ENCODE results near the gene PRKACB.

The PRKACB gene

DNA sequence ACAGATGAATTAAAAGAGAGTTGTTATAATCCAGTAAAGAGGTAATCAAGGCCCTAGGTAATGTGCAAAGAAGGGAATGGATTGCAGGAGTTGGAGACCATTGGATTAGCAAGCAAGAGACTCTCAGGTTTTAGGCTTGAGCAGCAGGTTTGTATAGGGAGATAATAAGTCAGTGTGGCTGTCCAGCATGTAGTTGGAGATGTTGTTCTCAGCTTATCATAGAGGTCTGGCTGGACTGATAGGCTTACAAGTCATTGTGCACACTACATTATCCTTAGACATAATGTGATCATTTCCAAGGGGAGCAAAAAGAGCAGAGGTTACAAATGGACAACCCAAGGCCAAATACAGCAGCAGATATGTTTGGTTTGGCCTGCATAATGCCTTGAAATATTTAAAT lies 111.5 kb downstream of the PRKACB start:
- no peak overlapping the region for H3K9ac ChIP-seq (ENCODE audit: low read length)
- no peaks in the 10 kb centered on the region for H3K36me3 ChIP-seq (ENCODE audit: insufficient read depth, low read length)
- H3K4me1 ChIP-seq (ENCODE audit: insufficient read depth, low read length): peaks cover 7% of the 10 kb centered on the region
- no peak overlapping the region for H3K27ac ChIP-seq (ENCODE audit: low read depth, low read length)
- no peaks in the 10 kb centered on the region for H3K9me3 ChIP-seq (ENCODE audit: low read length)
- H3K4me3 ChIP-seq (ENCODE audit: low read depth in 1 of 2, low read length in 2 of 2): no peak overlapping the region
- H3K27me3 ChIP-seq (ENCODE audit: control insufficient read depth in 1 of 2, insufficient read depth in 2 of 2, low read length in 2 of 2): no peaks in the 10 kb centered on the region

GRCh38 chr1:84257617-84258016 lies 113.5 kb downstream of the PRKACB start:
- no peak overlapping the region for H3K9ac ChIP-seq (ENCODE audit: low read length)

DNA sequence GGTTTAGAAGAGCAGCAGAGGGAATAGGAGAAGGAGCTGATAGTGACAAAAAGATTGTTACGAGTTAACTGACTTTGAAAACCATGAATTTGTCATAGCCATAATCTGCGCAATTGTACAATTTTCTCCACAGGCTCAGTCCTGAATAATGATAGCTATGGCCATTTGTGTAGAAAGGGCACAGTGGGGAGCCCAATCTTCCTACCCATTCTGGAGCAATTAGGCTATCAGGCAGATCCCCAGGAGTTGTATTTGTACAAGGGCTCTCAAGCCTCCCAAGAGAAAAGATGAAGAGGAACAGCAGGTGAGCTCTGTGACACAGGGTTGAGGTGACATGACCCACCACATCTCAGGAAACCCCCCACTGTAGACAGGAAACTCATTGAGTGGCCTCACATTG lies 115.3 kb downstream of the PRKACB start:
- H3K4me3 ChIP-seq (ENCODE audit: low read depth in 1 of 2, low read length in 2 of 2): no peak overlapping the region
- H3K36me3 ChIP-seq (ENCODE audit: insufficient read depth, low read length): no peaks in the 10 kb centered on the region
- H3K9me3 ChIP-seq (ENCODE audit: low read length): no peaks in the 10 kb centered on the region
- no peak overlapping the region for H3K9ac ChIP-seq (ENCODE audit: low read length)
- H3K27me3 ChIP-seq (ENCODE audit: control insufficient read depth in 1 of 2, insufficient read depth in 2 of 2, low read length in 2 of 2): no peaks in the 10 kb centered on the region
- H3K27ac ChIP-seq (ENCODE audit: low read depth, low read length): no peak overlapping the region
- H3K4me1 ChIP-seq (ENCODE audit: insufficient read depth, low read length): no peaks in the 10 kb centered on the region

More at GRCh38 chr1:84257617-84258016, 113.5 kb downstream of the PRKACB start:
- Histone ChIP-seq H3K27me3 (ENCODE audit: control insufficient read depth in 1 of 2, insufficient read depth in 2 of 2, low read length in 2 of 2) (no peaks in the 10 kb centered on the region), H3K9me3 (ENCODE audit: low read length) (no peaks in the 10 kb centered on the region), H3K36me3 (ENCODE audit: insufficient read depth, low read length) (no peaks in the 10 kb centered on the region), H3K4me1 (ENCODE audit: insufficient read depth, low read length) (peaks cover 7% of the 10 kb centered on the region), H3K4me3 (ENCODE audit: low read depth in 1 of 2, low read length in 2 of 2) (no peak overlapping the region), H3K27ac (ENCODE audit: low read depth, low read length) (no peak overlapping the region)

DNA sequence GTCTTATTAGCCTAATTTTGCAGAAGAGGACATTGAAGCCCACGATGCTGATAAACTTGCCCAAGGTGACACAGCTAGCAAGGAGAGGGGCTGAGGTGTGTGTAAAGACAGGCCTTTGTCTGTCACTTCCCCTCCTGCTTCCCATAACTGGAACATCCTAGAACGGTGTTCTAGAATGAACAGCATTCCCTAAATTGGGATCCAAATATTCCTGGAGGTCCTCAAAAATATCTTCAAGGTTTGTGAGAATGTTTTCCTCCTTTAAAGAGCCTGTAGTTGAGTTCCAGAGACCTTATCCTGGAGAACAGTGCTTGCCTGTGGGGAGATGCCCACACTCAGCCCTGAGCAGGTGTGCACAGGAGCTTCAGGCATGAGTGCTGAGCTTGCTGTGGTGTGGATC lies 115.9 kb downstream of the PRKACB start:
- H3K9ac ChIP-seq (ENCODE audit: low read length): no peak overlapping the region
- no peak overlapping the region for H3K27ac ChIP-seq (ENCODE audit: low read depth, low read length)

GRCh38 chr1:84260852-84261518 lies 116.9 kb downstream of the PRKACB start:
- Histone ChIP-seq H3K4me1 (ENCODE audit: insufficient read depth, low read length) (no peaks in the 10 kb centered on the region), H3K27ac (ENCODE audit: low read depth, low read length) (no peak overlapping the region), H3K9me3 (ENCODE audit: low read length) (no peaks in the 10 kb centered on the region)

More for the DNA sequence above, 115.9 kb downstream of the PRKACB start:
- no peaks in the 10 kb centered on the region for H3K9me3 ChIP-seq (ENCODE audit: low read length)
- H3K4me3 ChIP-seq (ENCODE audit: low read depth in 1 of 2, low read length in 2 of 2): no peak overlapping the region
- no peaks in the 10 kb centered on the region for H3K27me3 ChIP-seq (ENCODE audit: control insufficient read depth in 1 of 2, insufficient read depth in 2 of 2, low read length in 2 of 2)
- no peaks in the 10 kb centered on the region for H3K36me3 ChIP-seq (ENCODE audit: insufficient read depth, low read length)
- H3K4me1 ChIP-seq (ENCODE audit: insufficient read depth, low read length): no peaks in the 10 kb centered on the region

DNA sequence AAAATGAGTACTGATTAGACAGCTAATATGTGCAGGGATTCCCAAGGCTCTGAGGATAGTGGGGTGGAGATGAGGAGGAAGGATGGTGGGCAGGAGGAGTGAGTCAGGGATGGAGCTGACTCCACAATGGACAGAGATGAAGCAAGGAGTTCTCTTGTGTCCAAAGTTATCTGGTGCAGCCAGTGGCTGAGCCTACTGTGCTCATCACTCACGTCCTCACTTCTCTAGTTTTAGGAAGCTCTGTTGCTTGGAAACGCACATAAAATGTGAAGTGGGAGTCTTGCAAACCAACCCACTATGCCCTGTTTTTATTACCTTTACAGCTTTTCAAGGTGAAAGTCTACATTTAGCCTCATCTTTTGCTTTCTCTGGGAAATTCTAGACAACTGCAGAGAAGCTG lies 120.9 kb downstream of the PRKACB start:
- no peaks in the 10 kb centered on the region for H3K27me3 ChIP-seq (ENCODE audit: control insufficient read depth in 1 of 2, insufficient read depth in 2 of 2, low read length in 2 of 2)
- no peaks in the 10 kb centered on the region for H3K36me3 ChIP-seq (ENCODE audit: insufficient read depth, low read length)
- no peak overlapping the region for H3K27ac ChIP-seq (ENCODE audit: low read depth, low read length)
- H3K4me3 ChIP-seq (ENCODE audit: low read depth in 1 of 2, low read length in 2 of 2): no peak overlapping the region
- no peaks in the 10 kb centered on the region for H3K9me3 ChIP-seq (ENCODE audit: low read length)
- H3K4me1 ChIP-seq (ENCODE audit: insufficient read depth, low read length): no peaks in the 10 kb centered on the region
- no peak overlapping the region for H3K9ac ChIP-seq (ENCODE audit: low read length)

More at GRCh38 chr1:84260852-84261518, 116.9 kb downstream of the PRKACB start:
- Histone ChIP-seq H3K36me3 (ENCODE audit: insufficient read depth, low read length) (no peaks in the 10 kb centered on the region), H3K27me3 (ENCODE audit: control insufficient read depth in 1 of 2, insufficient read depth in 2 of 2, low read length in 2 of 2) (no peaks in the 10 kb centered on the region), H3K9ac (ENCODE audit: low read length) (no peak overlapping the region), H3K4me3 (ENCODE audit: low read depth in 1 of 2, low read length in 2 of 2) (no peak overlapping the region)

GRCh38 chr1:84265867-84266266 lies 121.8 kb downstream of the PRKACB start:
- H3K9me3 ChIP-seq (ENCODE audit: low read length): no peaks in the 10 kb centered on the region
- H3K27ac ChIP-seq (ENCODE audit: low read depth, low read length): no peak overlapping the region
- no peaks in the 10 kb centered on the region for H3K27me3 ChIP-seq (ENCODE audit: control insufficient read depth in 1 of 2, insufficient read depth in 2 of 2, low read length in 2 of 2)
- H3K36me3 ChIP-seq (ENCODE audit: insufficient read depth, low read length): no peaks in the 10 kb centered on the region
- H3K9ac ChIP-seq (ENCODE audit: low read length): no peak overlapping the region
- no peak overlapping the region for H3K4me3 ChIP-seq (ENCODE audit: low read depth in 1 of 2, low read length in 2 of 2)
- H3K4me1 ChIP-seq (ENCODE audit: insufficient read depth, low read length): no peaks in the 10 kb centered on the region

DNA sequence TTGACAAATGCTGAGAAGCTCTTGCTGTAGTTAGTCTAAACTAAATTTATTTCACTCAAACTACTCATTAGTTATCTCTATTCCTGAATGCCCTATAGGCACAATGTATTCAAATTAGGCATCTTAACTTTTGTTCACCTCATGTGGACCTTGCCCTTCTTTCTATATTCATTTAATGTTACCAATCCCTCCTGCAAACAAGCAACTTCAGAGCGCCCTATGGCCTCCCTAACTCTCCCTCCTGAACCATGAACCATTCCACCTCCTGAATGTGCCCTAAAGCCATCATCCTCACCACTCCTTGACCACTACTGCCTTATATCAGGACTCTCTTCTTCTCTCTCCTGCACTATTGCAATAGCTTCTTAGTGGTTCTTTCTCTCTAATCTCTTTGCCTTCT lies 122.7 kb downstream of the PRKACB start:
- Histone ChIP-seq H3K9me3 (ENCODE audit: low read length) (no peaks in the 10 kb centered on the region), H3K9ac (ENCODE audit: low read length) (no peak overlapping the region), H3K27ac (ENCODE audit: low read depth, low read length) (no peak overlapping the region), H3K4me1 (ENCODE audit: insufficient read depth, low read length) (no peaks in the 10 kb centered on the region), H3K27me3 (ENCODE audit: control insufficient read depth in 1 of 2, insufficient read depth in 2 of 2, low read length in 2 of 2) (no peaks in the 10 kb centered on the region), H3K4me3 (ENCODE audit: low read depth in 1 of 2, low read length in 2 of 2) (no peak overlapping the region), H3K36me3 (ENCODE audit: insufficient read depth, low read length) (no peaks in the 10 kb centered on the region)

GRCh38 chr1:84267476-84267875 lies 123.4 kb downstream of the PRKACB start:
- Histone ChIP-seq H3K27me3 (ENCODE audit: control insufficient read depth in 1 of 2, insufficient read depth in 2 of 2, low read length in 2 of 2) (no peaks in the 10 kb centered on the region), H3K4me1 (ENCODE audit: insufficient read depth, low read length) (no peaks in the 10 kb centered on the region), H3K27ac (ENCODE audit: low read depth, low read length) (no peak overlapping the region), H3K9ac (ENCODE audit: low read length) (no peak overlapping the region), H3K9me3 (ENCODE audit: low read length) (no peaks in the 10 kb centered on the region), H3K4me3 (ENCODE audit: low read depth in 1 of 2, low read length in 2 of 2) (no peak overlapping the region), H3K36me3 (ENCODE audit: insufficient read depth, low read length) (no peaks in the 10 kb centered on the region)

DNA sequence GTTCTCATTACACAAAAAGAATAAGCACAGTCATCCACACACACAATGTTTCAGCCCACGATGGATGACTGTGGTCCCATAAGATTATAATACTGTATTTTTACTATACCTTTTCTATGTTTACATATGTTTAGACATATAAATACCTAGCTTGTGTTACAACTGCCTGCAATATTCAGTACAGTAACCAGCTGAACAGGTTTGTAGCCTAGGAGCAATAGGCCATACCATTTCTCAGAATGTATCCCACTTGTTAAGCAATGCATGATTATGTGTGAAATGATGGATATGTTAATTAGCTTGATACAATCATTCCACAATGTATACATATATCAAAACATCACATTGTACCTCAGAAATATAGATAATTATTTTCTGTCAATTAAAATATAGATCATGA lies 124.3 kb downstream of the PRKACB start:
- H3K27ac ChIP-seq (ENCODE audit: low read depth, low read length): no peak overlapping the region

GRCh38 chr1:84269306-84269705 lies 125.2 kb downstream of the PRKACB start:
- no peaks in the 10 kb centered on the region for H3K4me1 ChIP-seq (ENCODE audit: insufficient read depth, low read length)
- H3K9ac ChIP-seq (ENCODE audit: low read length): no peak overlapping the region
- H3K36me3 ChIP-seq (ENCODE audit: insufficient read depth, low read length): no peaks in the 10 kb centered on the region

More for the DNA sequence above, 124.3 kb downstream of the PRKACB start:
- H3K9ac ChIP-seq (ENCODE audit: low read length): no peak overlapping the region
- H3K9me3 ChIP-seq (ENCODE audit: low read length): no peaks in the 10 kb centered on the region
- no peaks in the 10 kb centered on the region for H3K4me1 ChIP-seq (ENCODE audit: insufficient read depth, low read length)
- no peaks in the 10 kb centered on the region for H3K36me3 ChIP-seq (ENCODE audit: insufficient read depth, low read length)
- no peaks in the 10 kb centered on the region for H3K27me3 ChIP-seq (ENCODE audit: control insufficient read depth in 1 of 2, insufficient read depth in 2 of 2, low read length in 2 of 2)
- H3K4me3 ChIP-seq (ENCODE audit: low read depth in 1 of 2, low read length in 2 of 2): no peak overlapping the region

GRCh38 chr1:84271441-84272151 lies 127.5 kb downstream of the PRKACB start:
- H3K36me3 ChIP-seq (ENCODE audit: insufficient read depth, low read length): no peaks in the 10 kb centered on the region
- no peaks in the 10 kb centered on the region for H3K4me1 ChIP-seq (ENCODE audit: insufficient read depth, low read length)
- H3K9me3 ChIP-seq (ENCODE audit: low read length): no peaks in the 10 kb centered on the region
- H3K27ac ChIP-seq (ENCODE audit: low read depth, low read length): no peak overlapping the region
- no peak overlapping the region for H3K4me3 ChIP-seq (ENCODE audit: low read depth in 1 of 2, low read length in 2 of 2)
- H3K9ac ChIP-seq (ENCODE audit: low read length): no peak overlapping the region
- H3K27me3 ChIP-seq (ENCODE audit: control insufficient read depth in 1 of 2, insufficient read depth in 2 of 2, low read length in 2 of 2): no peaks in the 10 kb centered on the region

More at GRCh38 chr1:84269306-84269705, 125.2 kb downstream of the PRKACB start:
- Histone ChIP-seq H3K4me3 (ENCODE audit: low read depth in 1 of 2, low read length in 2 of 2) (no peak overlapping the region), H3K27ac (ENCODE audit: low read depth, low read length) (no peak overlapping the region), H3K9me3 (ENCODE audit: low read length) (no peaks in the 10 kb centered on the region), H3K27me3 (ENCODE audit: control insufficient read depth in 1 of 2, insufficient read depth in 2 of 2, low read length in 2 of 2) (no peaks in the 10 kb centered on the region)

Measured in muscle layer of colon (tissue), 2 donors.